T-cell (primary cell): Measurements from ENCODE around the gene XPOT. TPM values are rescaled to one million over a fixed set of nuclear protein-coding genes. Genes with fewer than 3 reads are reported as not detected.

Source experiments
- ATAC-seq, 4 experiments: fragments of 200-7000 bp in 3 of 4; fragments of 150-1000 bp in 1 of 4; cut with Tn5 transposase; replicated peaks in 1 of 4; 1 replicate in 3 of 4; 2 replicates in 1 of 4; pipeline ENCODE4 v1.10.0; 2021; ENCODE audit warnings: moderate library complexity in 3 of 4, mild to moderate bottlenecking in 2 of 4, moderate number of reproducible peaks in 1 of 4
- CTCF ChIA-PET, 2 donors: fragments of 300-600 bp; sonication (Branson Sonifier 250); formaldehyde crosslinking; loops; one replicate each; lab custom pipeline; 2022; ENCODE audit warnings: antibody characterized with exemption in 2 of 2; lab: Charles Lee
- POLR2A ChIA-PET, 2 donors: fragments of 300-600 bp; sonication (Branson Sonifier 250); formaldehyde crosslinking; loops; one replicate each; lab custom pipeline; 2022; ENCODE audit warnings: antibody characterized with exemption in 2 of 2; lab: Charles Lee
- DNase-seq, 35 experiments: peaks; one replicate each; pipeline versions ENCODE4 v3.0.0 to v3.0.0-alpha.2; 2013 to 2023
- H3K27ac ChIP-seq: one replicate; pipeline ENCODE4 v1.5.1; 2013; ENCODE audit warnings: low read length
- H3K27me3 ChIP-seq, 2 experiments: replicated peaks in 1 of 2; 1 replicate in 1 of 2; 2 replicates in 1 of 2; pipeline versions ENCODE4 v1.6.1 to v1.7.0; 2013; ENCODE audit warnings: low read length in 1 of 2, mixed read lengths in 1 of 2; ENCODE audit not compliant: control insufficient read depth in 2 of 2, insufficient read depth in 2 of 2; ENCODE audit errors: extremely low read depth in 1 of 2
- H3K36me3 ChIP-seq, 2 donors: 1 replicate in 1 of 2; 2 replicates in 1 of 2; pipeline versions ENCODE4 v1.6.1 to v1.7.0; 2013; ENCODE audit warnings: low read length in 1 of 2; ENCODE audit not compliant: control insufficient read depth in 2 of 2, insufficient read depth in 1 of 2; ENCODE audit errors: extremely low read depth in 1 of 2
- H3K4me1 ChIP-seq, 2 experiments: 1 replicate in 1 of 2; 2 replicates in 1 of 2; pipeline versions ENCODE4 v1.6.1 to v1.7.0; 2013; ENCODE audit warnings: low read length in 2 of 2, mixed read lengths in 1 of 2; ENCODE audit not compliant: insufficient read depth in 2 of 2, control insufficient read depth in 1 of 2; ENCODE audit errors: extremely low read depth in 1 of 2
- H3K4me3 ChIP-seq, 2 donors: 1 replicate in 1 of 2; 2 replicates in 1 of 2; pipeline versions ENCODE4 v1.5.1 to v1.7.0; 2013; ENCODE audit warnings: mild to moderate bottlenecking in 2 of 2, low read length in 1 of 2, moderate library complexity in 1 of 2; ENCODE audit not compliant: control insufficient read depth in 1 of 2; ENCODE audit errors: extremely low read depth in 1 of 2
- H3K9me3 ChIP-seq: 2 replicates; pipeline ENCODE4 v1.7.0; 2013
- H3K27ac Mint-ChIP-seq, 2 donors: one replicate each; pipeline ENCODE4 v1.8.0; 2020 to 2021; ENCODE audit warnings: mild to moderate bottlenecking in 2 of 2, mixed read lengths in 2 of 2
- H3K27me3 Mint-ChIP-seq, 2 donors: one replicate each; pipeline ENCODE4 v1.8.0; 2021 to 2022; ENCODE audit warnings: mixed read lengths in 2 of 2
- H3K36me3 Mint-ChIP-seq: one replicate; pipeline ENCODE4 v1.8.0; 2021; ENCODE audit warnings: mixed read lengths
- H3K4me1 Mint-ChIP-seq, 3 donors: one replicate each; pipeline ENCODE4 v1.8.0; 2020 to 2022; ENCODE audit warnings: mixed read lengths in 3 of 3, mild to moderate bottlenecking in 1 of 3
- H3K4me3 Mint-ChIP-seq, 3 donors: one replicate each; pipeline ENCODE4 v1.8.0; 2020 to 2022; ENCODE audit warnings: mild to moderate bottlenecking in 3 of 3, mixed read lengths in 3 of 3, moderate library complexity in 3 of 3
- H3K9me3 Mint-ChIP-seq, 3 donors: one replicate each; pipeline ENCODE4 v1.8.0; 2020 to 2022; ENCODE audit warnings: mixed read lengths in 3 of 3
- WGBS: methylation state at CpG from one replicate; pipeline ENCODE4 v1.1.5; 2013; ENCODE audit warnings: missing lambda C conversion rate; ENCODE audit not compliant: insufficient coverage; 5-methylcytosine and 5-hydroxymethylcytosine counted together
- total RNA-seq, 35 experiments: library from RNA in 6 of 35; stranded (reverse) in 6 of 35; fragments of 120-200 nt in 1 of 35; gene quantifications; one replicate each; pipeline versions ENCODE4 v1.2.1 to v1.2.4 and lab custom pipeline; 2013 to 2026

The XPOT gene
- total RNA-seq, 5 donors from 2014 or later (not counting 1 experiment from before 2014, with no cell fraction given): 53.9 to 94.2 (median 81.3) TPM

DNA sequence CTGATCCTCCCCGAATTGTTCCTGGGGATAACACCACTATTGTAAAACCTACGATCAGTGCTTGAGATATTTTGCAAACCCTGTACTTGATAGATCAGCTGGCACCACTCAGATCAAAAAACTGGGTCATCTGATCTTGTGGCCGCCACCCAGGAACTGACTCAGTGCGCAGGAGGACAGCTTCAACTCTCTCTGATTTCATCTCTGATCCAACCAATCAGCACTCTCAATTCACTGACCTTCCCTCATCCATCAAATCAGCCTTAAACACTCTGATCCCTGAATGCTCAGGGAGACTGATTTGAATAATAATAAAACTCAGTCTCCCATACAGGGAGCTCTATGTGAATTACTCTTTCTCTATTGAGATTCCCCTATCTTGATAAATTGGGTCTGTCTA, 4.2 kb upstream of the XPOT start:
- Histone ChIP-seq H3K36me3 (no peaks in the 10 kb centered on the region), H3K27ac (peak overlapping the region; percentile 40), H3K4me3 (no peak overlapping the region), H3K4me1 (peaks cover under 1 to 9% of the 10 kb centered on the region in 2 experiments), H3K9me3 (no peaks in the 10 kb centered on the region), H3K27me3 (no peaks in the 10 kb centered on the region)
- ATAC-seq (no peak), DNase-seq (peak in 6 of 35 experiments; percentile 8 to 47 (median 12))
- Mint-ChIP-seq H3K27me3 (no peaks in the 10 kb centered on the region), H3K9me3 (no peaks in the 10 kb centered on the region), H3K4me1 (peaks cover 6 to 19% (median 14%) of the 10 kb centered on the region in 3 donors), H3K27ac (peak overlapping the region; percentile 81 to 82), H3K36me3 (no peaks in the 10 kb centered on the region), H3K4me3 (peak overlapping the region in 1 of 3 donors; percentile 46)
- ChIA-PET CTCF (no interaction called here), POLR2A (no interaction called here)
- 43% methylated on average over 4 of the region's 4 CpGs for WGBS

DNA sequence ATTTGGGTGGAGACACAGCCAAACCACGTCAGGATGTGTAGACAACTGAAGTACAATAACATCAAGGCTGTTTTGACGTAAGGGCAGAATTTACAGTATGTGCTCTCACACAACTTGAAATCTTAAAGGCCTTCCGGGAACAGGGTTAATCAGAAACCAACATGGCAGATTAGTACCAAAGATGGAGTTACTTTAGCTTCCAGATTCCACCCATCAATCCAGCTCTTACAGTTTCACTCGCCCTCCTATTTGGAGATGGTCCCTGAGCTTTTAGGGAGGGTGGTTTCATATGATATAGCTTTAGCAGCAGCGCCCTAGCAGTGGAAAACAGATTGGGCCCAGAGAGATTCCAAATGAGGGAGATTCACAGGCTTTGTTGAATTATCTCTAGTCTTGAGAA, 2.0 kb upstream of the XPOT start:
- Histone ChIP-seq H3K27me3 (no peaks in the 10 kb centered on the region), H3K9me3 (no peaks in the 10 kb centered on the region), H3K4me1 (peaks cover 3 to 20% of the 10 kb centered on the region in 2 experiments), H3K4me3 (no peak overlapping the region), H3K36me3 (peaks cover 0 to 6% of the 10 kb centered on the region in 2 donors), H3K27ac (no peak overlapping the region)
- H3K9me3 Mint-ChIP-seq: no peaks in the 10 kb centered on the region
- no peak for ATAC-seq
- H3K4me1 Mint-ChIP-seq: peaks cover 22 to 34% (median 30%) of the 10 kb centered on the region in 3 donors
- WGBS: 92% methylated on average over 3 of the region's 5 CpGs
- POLR2A ChIA-PET: no interaction called here
- peak overlapping the region in 1 of 3 donors; percentile 97 for H3K4me3 Mint-ChIP-seq
- CTCF ChIA-PET: interaction anchor here in 1 of 2 donors (1.1 kb wide), 1 partner anchor 13 kb away, joined by 5 read pairs; no protein-coding TSS in a partner anchor
- H3K27me3 Mint-ChIP-seq: no peaks in the 10 kb centered on the region
- no peaks in the 10 kb centered on the region for H3K36me3 Mint-ChIP-seq
- DNase-seq: no peak
- no peak overlapping the region for H3K27ac Mint-ChIP-seq

DNA sequence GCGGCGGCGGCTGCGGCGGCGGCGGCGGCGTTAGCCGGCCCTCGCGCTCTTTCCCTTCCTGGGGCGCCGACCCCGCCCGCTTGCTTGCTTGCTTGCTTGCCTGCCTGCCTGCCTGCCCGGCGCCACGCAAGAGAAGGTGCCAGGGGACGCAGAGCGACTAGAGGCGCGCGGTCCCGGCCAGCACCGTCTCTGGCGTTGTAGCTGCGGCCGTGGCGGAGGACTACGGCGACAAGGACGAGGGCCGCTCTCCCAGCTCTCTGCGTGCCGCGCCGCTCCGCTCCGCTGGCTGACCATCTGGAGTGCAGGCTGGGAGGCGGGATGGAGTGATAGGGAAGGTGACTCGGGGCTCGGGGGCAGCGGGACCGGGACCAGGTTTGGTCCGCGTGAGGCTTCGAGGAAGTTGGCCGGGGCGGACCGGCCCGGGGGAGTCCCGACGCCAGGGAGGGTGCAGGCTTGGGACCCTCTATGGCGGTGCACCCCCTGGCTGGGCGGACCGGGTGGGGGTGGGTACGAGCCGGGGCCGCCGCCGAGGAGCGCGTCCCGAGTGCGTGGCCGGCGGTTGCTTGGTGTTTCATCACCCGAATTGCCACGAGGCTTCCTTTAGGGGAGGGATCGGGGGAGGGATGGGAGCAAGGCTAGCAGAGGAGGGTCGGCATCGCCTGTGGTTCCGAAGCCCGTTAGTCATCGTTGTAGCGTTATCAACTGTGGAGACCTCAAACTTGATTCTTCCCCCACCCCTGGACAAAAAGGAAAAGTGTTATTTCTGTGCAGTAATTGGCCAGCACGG, 471 bp downstream of the XPOT start:
- H3K9me3 Mint-ChIP-seq: no peaks in the 10 kb centered on the region
- Histone ChIP-seq H3K4me3 (peak overlapping the region; percentile 82 to 99), H3K27me3 (no peaks in the 10 kb centered on the region), H3K36me3 (peaks cover 0 to 6% of the 10 kb centered on the region in 2 donors), H3K9me3 (no peaks in the 10 kb centered on the region), H3K4me1 (peaks cover 3 to 22% of the 10 kb centered on the region in 2 experiments), H3K27ac (peak overlapping the region; percentile 74)
- peak overlapping the region; percentile 91 to 97 (median 97) for H3K4me3 Mint-ChIP-seq
- POLR2A ChIA-PET: no interaction called here
- DNase-seq (peak in 20 of 35 experiments; percentile 4 to 56 (median 16)), ATAC-seq (peak; percentile 1 to 25 (median 16))
- no peaks in the 10 kb centered on the region for H3K27me3 Mint-ChIP-seq
- peaks cover 33 to 39% (median 33%) of the 10 kb centered on the region in 3 donors for H3K4me1 Mint-ChIP-seq
- CTCF ChIA-PET: interaction anchor here in 1 of 2 donors (0.9 kb wide), 1 partner anchor 14 kb away, joined by 4 read pairs; the partner anchor contains the start of gene C12orf56
- WGBS: under 1% methylated on average over 70 of the region's 78 CpGs
- H3K36me3 Mint-ChIP-seq: no peaks in the 10 kb centered on the region
- peak overlapping the region; percentile 94 for H3K27ac Mint-ChIP-seq

DNA sequence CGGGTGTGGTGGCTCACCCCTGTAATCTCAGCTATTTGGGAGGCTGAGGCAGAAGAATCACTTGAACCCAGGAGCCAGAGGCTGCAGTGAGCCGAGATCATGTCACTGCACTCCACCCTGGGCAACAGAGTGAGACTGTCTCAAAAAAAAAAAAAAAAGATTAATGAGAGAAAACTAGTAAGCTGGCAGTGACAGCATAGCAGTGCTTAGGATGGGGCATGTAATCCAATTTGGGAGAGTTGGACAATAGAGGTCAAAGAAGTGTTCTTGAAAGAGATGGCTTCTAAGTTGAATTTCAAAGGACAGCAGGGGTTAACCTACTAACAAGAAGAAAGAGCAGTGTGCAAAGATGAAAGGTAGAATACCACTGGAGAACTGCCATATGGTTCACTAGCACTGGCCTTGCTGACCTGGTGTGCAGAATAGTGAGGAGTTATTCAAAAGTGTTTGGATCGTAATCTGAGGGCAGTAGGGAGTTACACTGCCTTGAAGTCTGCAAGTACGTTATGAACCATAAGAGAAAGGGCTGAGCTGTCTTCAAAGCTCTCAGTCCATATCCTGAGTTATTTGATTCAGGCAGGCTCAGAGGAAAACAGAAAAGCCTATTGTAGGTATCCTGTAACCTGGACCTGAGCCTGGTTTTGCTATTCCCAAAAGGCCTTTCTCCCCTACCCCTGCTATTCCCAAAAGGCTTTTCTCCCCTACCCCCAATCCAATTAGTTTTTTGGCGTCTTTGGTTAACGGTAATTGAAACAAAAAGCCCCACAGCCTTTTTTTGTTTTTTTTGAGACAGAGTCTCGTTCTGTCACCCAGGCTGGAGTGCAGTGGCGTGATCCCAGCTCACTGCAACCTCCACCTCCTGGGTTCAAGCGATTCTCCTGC, 3.4 kb downstream of the XPOT start:
- H3K9me3 Mint-ChIP-seq: no peaks in the 10 kb centered on the region
- Histone ChIP-seq H3K36me3 (peaks cover 6 to 19% of the 10 kb centered on the region in 2 donors), H3K27ac (no peak overlapping the region), H3K9me3 (no peaks in the 10 kb centered on the region), H3K4me3 (no peak overlapping the region), H3K27me3 (no peaks in the 10 kb centered on the region), H3K4me1 (peaks cover 3 to 22% of the 10 kb centered on the region in 2 experiments)
- H3K27ac Mint-ChIP-seq: no peak overlapping the region
- no peaks in the 10 kb centered on the region for H3K27me3 Mint-ChIP-seq
- WGBS: 80% methylated on average over 1 of the region's 9 CpGs
- H3K36me3 Mint-ChIP-seq: peaks cover 15% of the 10 kb centered on the region
- POLR2A ChIA-PET: interaction anchor here in 1 of 2 donors (0.5 to 0.6 kb wide), 2 partner anchors 51 to 53 kb away, joined by 3 to 4 read pairs; no protein-coding TSS in a partner anchor
- CTCF ChIA-PET: interaction anchor here in 1 of 2 donors (0.6 kb wide), 1 partner anchor 42 kb away, joined by 3 read pairs; no protein-coding TSS in a partner anchor
- H3K4me1 Mint-ChIP-seq: peaks cover 26 to 33% (median 32%) of the 10 kb centered on the region in 3 donors
- H3K4me3 Mint-ChIP-seq: no peak overlapping the region
- ATAC-seq (no peak), DNase-seq (no peak)

DNA sequence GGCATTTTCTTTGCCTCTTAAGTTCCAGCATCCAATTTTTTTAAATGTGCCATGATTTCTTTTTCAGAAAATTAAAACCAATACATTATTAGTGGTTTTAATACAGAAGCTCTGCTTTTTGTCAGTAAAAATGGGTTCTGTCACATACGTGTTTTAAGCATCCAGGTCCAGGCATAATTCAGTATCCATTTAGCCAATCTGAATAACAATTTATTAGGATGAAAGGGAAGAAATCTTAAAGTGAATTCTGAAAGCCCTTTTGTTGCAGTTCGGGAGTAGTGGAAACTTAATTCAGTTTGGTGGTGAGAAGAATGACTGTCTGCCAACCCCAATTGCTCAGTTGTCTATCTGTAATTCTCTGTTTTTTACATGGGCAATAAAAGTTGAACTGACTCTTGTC, 7.2 kb downstream of the XPOT start:
- Mint-ChIP-seq H3K27ac (no peak overlapping the region), H3K4me1 (peaks cover 10 to 17% (median 16%) of the 10 kb centered on the region in 3 donors), H3K27me3 (no peaks in the 10 kb centered on the region), H3K36me3 (peaks cover 42% of the 10 kb centered on the region), H3K9me3 (no peaks in the 10 kb centered on the region), H3K4me3 (no peak overlapping the region)
- POLR2A ChIA-PET: no interaction called here
- no peak for ATAC-seq
- no peak for DNase-seq
- Histone ChIP-seq H3K27me3 (no peaks in the 10 kb centered on the region), H3K4me3 (no peak overlapping the region), H3K4me1 (peaks cover 0 to 3% of the 10 kb centered on the region in 2 experiments), H3K9me3 (no peaks in the 10 kb centered on the region), H3K36me3 (peaks cover 5 to 51% of the 10 kb centered on the region in 2 donors), H3K27ac (no peak overlapping the region)
- CTCF ChIA-PET: interaction anchor here (0.6 kb wide), 2 partner anchors 27 to 337 kb away, joined by 3 to 6 read pairs; no protein-coding TSS in a partner anchor
- 71% methylated on average over 1 of the region's 2 CpGs for WGBS

DNA sequence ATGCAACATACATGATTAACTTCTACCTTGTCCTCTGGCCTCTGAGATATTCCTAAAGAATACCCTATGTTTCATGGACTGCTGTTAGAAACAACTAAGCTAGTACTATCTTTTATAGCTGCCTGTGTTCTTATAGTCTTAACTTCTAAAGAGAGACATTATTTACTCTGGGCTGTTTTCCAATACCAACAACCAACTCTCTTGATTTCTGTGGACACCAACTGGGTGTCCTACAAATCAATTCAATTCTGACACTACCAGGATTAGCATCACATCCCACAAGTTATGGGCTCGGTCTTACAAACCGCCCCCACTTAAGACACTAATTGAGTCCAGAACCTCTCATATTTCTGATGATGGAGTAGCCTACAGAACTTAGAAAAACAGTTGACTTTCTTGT, 8.3 kb downstream of the XPOT start:
- no peak for ATAC-seq
- peaks cover 2 to 8% (median 8%) of the 10 kb centered on the region in 3 donors for H3K4me1 Mint-ChIP-seq
- POLR2A ChIA-PET: no interaction called here

More for the DNA sequence above, 8.3 kb downstream of the XPOT start:
- Histone ChIP-seq H3K27ac (no peak overlapping the region), H3K4me3 (no peak overlapping the region), H3K9me3 (no peaks in the 10 kb centered on the region), H3K36me3 (peaks cover 4 to 61% of the 10 kb centered on the region in 2 donors), H3K27me3 (no peaks in the 10 kb centered on the region), H3K4me1 (peaks cover 0 to 3% of the 10 kb centered on the region in 2 experiments)
- Mint-ChIP-seq H3K36me3 (peaks cover 48% of the 10 kb centered on the region), H3K27me3 (no peaks in the 10 kb centered on the region), H3K4me3 (no peak overlapping the region), H3K9me3 (no peaks in the 10 kb centered on the region), H3K27ac (no peak overlapping the region)
- WGBS: no CpG with 5 or more reads among the region's 2 CpGs
- no peak for DNase-seq
- CTCF ChIA-PET: interaction anchor here in 1 of 2 donors (0.6 kb wide), 1 partner anchor 46 kb away, joined by 6 read pairs; no protein-coding TSS in a partner anchor
